ENCODE results near the gene L3MBTL4.

DNA sequence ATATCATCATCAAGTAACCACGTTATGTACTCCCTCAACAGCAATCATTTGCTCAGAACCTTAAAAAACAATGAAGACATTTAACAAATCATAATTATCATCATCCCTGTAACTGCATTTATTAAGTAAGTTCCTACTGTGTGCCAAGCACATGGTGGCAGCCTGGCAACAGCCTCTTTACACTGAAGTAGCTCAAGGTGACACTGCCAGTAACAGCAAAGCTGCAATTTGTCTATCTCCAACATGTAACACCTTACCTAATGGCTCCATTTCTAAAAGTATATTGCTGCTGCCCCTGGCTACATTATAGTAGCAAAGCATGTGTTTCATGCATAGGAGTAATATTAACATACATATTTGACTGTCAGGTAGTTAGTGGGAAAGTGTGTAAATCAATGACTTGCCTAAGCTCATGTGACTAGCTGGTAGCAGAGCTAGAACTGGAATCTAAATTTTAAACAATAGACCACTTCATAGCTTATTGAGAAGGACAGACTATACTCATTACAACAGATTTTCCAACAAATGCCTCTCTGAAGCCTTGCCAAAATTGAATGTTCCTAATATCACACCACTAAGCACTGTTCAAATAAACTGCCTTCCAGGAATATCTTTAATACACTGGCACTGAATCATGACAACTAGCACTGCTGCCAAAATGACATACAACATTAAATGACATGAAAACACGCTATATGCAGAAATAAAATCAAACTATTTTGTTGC is 86.7 kb downstream of the L3MBTL4 start:
- TF ChIP-seq, protein P1, sequence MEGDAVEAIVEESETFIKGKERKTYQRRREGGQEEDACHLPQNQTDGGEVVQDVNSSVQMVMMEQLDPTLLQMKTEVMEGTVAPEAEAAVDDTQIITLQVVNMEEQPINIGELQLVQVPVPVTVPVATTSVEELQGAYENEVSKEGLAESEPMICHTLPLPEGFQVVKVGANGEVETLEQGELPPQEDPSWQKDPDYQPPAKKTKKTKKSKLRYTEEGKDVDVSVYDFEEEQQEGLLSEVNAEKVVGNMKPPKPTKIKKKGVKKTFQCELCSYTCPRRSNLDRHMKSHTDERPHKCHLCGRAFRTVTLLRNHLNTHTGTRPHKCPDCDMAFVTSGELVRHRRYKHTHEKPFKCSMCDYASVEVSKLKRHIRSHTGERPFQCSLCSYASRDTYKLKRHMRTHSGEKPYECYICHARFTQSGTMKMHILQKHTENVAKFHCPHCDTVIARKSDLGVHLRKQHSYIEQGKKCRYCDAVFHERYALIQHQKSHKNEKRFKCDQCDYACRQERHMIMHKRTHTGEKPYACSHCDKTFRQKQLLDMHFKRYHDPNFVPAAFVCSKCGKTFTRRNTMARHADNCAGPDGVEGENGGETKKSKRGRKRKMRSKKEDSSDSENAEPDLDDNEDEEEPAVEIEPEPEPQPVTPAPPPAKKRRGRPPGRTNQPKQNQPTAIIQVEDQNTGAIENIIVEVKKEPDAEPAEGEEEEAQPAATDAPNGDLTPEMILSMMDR (IDR thresholded peaks at IDR 0.05; ENCODE audit: low read depth, low read length, missing input control) = no peak
- TF ChIP-seq, protein P2, sequence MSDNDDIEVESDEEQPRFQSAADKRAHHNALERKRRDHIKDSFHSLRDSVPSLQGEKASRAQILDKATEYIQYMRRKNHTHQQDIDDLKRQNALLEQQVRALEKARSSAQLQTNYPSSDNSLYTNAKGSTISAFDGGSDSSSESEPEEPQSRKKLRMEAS (IDR thresholded peaks at IDR 0.05) = no peak
- peak; percentile 33 for TF ChIP-seq SP1 (IDR thresholded peaks at IDR 0.05)
- TF ChIP-seq, protein P3, sequence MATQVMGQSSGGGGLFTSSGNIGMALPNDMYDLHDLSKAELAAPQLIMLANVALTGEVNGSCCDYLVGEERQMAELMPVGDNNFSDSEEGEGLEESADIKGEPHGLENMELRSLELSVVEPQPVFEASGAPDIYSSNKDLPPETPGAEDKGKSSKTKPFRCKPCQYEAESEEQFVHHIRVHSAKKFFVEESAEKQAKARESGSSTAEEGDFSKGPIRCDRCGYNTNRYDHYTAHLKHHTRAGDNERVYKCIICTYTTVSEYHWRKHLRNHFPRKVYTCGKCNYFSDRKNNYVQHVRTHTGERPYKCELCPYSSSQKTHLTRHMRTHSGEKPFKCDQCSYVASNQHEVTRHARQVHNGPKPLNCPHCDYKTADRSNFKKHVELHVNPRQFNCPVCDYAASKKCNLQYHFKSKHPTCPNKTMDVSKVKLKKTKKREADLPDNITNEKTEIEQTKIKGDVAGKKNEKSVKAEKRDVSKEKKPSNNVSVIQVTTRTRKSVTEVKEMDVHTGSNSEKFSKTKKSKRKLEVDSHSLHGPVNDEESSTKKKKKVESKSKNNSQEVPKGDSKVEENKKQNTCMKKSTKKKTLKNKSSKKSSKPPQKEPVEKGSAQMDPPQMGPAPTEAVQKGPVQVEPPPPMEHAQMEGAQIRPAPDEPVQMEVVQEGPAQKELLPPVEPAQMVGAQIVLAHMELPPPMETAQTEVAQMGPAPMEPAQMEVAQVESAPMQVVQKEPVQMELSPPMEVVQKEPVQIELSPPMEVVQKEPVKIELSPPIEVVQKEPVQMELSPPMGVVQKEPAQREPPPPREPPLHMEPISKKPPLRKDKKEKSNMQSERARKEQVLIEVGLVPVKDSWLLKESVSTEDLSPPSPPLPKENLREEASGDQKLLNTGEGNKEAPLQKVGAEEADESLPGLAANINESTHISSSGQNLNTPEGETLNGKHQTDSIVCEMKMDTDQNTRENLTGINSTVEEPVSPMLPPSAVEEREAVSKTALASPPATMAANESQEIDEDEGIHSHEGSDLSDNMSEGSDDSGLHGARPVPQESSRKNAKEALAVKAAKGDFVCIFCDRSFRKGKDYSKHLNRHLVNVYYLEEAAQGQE (IDR thresholded peaks at IDR 0.05) = no peak
- TF ChIP-seq RAD21 (IDR thresholded peaks at IDR 0.05) = no peak

All from liver (tissue), 3 donors.